Hepatocyte (in vitro differentiated cells): Measurements from ENCODE around the gene ZNF473.

ENCODE experiments used
- CTCF ChIP-seq: fragments of 200-600 bp; sonication (generic); IDR thresholded peaks from 2 replicates; pipeline ENCODE4 v1.5.1; 2016; ENCODE audit warnings: antibody characterized with exemption, mild to moderate bottlenecking; ENCODE audit not compliant: poor library complexity
- EZH2 ChIP-seq: fragments of 200-600 bp; sonication (generic); IDR thresholded peaks from 2 replicates; pipeline ENCODE4 v1.6.1; 2016; ENCODE audit warnings: antibody characterized with exemption, mild to moderate bottlenecking, borderline replicate concordance
- EZH2phosphoT487 ChIP-seq: fragments of 200-600 bp; sonication (generic); IDR thresholded peaks from one replicate; pipeline ENCODE4 v1.6.1; 2018; ENCODE audit warnings: antibody characterized with exemption, mild to moderate bottlenecking, low read depth, moderate library complexity; ENCODE audit not compliant: unreplicated experiment, severe bottlenecking

DNA sequence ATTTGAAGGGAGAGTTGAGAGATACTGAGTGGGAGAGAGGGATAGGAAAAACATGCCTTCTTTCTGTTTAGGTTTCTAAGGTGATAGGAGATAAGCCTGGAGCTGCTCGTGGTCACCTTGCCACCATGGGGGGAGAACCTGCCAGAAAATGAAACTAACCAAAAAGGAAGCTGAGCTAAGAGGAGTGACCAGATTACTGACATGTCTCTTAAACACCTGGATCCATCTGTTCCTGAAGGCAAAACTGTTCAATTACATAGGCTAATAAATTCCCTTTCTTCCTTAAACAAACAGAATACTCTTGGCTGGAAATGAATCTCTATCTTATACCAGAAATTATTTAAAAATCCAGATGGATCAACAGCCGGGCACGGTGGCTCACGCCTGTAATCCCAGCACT, 27.3 kb downstream of the ZNF473 start:
- TF ChIP-seq CTCF = no peak
- no peak for TF ChIP-seq EZH2phosphoT487
- TF ChIP-seq EZH2 = no peak
